ENCODE results near the gene HHATL.
A peak's percentile ranks its signal among the peaks of the same experiment; 100 is the strongest.

The HHATL gene, protein sequence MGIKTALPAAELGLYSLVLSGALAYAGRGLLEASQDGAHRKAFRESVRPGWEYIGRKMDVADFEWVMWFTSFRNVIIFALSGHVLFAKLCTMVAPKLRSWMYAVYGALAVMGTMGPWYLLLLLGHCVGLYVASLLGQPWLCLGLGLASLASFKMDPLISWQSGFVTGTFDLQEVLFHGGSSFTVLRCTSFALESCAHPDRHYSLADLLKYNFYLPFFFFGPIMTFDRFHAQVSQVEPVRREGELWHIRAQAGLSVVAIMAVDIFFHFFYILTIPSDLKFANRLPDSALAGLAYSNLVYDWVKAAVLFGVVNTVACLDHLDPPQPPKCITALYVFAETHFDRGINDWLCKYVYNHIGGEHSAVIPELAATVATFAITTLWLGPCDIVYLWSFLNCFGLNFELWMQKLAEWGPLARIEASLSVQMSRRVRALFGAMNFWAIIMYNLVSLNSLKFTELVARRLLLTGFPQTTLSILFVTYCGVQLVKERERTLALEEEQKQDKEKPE

DNA sequence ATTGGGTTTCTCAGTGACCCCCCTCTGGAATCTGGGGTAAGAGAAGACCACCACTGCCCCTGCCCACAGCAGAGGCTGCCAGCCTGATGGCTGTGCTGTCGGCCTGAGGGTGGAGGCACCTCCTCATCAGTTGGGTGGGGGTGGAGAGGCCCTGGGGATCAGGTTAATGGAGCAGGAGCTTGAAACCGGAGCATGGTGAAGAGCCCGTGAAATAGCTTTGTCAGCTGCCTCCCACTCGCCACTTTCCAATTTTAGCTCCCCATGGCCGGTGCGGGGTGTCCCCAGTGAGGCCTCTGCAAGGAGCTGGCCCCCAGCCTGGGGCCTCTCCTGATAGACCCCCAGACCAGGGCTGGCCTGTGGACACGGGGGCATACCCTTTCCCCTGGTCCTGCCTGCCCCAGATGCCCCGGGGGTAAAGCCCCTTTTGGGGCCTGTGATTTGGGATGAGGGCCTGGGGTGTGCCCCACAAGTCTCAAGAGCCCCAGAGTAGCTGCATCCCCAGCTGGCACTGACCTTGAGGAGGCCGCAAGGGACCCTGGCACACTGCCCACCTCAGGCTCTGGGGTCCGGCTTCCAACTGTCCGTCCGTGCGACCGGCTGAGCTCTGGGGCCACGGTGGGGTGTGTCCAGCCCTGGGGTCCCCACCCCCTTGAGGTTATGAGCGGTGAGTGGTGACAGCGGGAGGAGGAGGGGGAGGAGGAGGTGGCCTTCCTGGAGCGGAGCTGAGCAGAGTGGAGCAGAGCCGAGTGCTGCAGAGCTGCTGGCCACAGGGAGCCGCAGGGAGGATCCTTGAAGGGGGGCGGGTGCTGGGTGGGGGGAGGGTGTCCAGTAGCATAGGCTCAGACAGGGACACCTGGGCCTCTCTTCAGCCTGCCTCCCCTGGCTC lies at the start of gene HHATL:
Gene HHATL (minus strand): TSS at position 733 of the 886 bp plus-strand sequence. CDS start 1,972 bp downstream, outside the sequence.
- FAIRE-seq (no peak), DNase-seq (ENCODE audit: insufficient read length, low spot score) (no peak)

DNA sequence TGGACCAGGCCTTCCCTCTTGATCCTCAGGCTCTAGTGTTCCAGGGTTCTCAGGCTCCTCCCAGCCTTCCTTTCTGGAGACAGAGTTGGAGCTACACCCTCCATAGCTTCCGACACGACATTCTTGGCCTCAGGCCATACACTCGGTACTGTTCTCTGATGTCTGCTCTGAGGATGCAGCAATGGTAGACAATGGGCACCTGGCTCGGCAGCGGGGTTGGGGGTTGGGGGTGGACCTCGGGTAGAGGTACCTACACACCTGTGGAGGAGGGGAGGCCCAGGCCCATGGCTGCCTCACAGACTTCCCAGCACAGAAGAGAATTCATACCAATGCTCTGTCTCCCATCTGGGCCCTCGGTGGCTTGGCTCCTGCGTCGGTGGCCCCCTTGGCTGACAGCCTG lies 49.0 kb upstream of the HHATL start:
- FAIRE-seq (no peak), DNase-seq (ENCODE audit: insufficient read length, low spot score) (no peak)

DNA sequence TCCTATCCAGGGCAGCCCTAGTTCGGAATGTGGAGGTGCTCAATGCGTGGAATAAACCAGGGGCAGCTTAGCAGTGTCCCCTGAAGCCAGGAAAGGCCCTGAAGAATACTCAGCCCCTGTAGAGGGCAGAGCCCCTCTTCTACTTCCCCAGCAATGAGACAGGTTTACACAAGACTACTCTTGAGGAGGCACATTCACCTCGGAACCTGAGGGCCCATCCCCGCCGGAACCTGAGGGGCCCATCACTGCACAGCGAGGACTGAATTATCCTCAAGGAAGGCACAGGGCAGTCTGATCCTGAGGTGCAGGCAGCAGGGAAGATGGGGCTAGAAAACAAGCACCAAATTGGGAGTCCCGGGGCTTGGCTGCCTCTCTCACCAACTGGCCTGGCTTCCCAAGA lies 48.2 kb upstream of the HHATL start:
- DNase-seq (ENCODE audit: insufficient read length, low spot score) (no peak), FAIRE-seq (no peak)

DNA sequence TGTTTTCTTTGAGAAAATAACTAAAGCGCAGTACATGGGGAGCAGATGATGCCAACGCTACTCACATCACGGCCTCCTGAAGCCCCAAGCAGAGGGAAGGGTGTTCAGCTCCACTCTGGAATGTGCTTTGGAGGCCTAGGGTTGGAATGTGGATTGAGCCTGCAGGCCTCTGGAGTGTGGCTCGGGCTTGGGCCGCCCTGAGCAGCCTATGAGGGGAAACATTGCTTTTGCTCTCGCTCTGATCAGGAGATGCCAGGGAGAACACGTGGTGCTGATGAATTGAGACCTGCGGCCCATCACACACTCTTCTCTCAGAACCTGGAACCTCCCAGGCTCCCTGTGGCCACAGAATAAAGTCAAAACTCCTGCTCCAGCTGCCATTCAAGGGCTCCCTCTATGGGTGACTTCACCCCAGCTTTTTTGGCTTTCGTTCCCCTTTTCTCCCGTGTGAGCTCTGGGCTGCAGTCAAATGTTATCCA lies 47.2 kb upstream of the HHATL start:
- DNase-seq (ENCODE audit: insufficient read length, low spot score): peak; percentile 33

DNA sequence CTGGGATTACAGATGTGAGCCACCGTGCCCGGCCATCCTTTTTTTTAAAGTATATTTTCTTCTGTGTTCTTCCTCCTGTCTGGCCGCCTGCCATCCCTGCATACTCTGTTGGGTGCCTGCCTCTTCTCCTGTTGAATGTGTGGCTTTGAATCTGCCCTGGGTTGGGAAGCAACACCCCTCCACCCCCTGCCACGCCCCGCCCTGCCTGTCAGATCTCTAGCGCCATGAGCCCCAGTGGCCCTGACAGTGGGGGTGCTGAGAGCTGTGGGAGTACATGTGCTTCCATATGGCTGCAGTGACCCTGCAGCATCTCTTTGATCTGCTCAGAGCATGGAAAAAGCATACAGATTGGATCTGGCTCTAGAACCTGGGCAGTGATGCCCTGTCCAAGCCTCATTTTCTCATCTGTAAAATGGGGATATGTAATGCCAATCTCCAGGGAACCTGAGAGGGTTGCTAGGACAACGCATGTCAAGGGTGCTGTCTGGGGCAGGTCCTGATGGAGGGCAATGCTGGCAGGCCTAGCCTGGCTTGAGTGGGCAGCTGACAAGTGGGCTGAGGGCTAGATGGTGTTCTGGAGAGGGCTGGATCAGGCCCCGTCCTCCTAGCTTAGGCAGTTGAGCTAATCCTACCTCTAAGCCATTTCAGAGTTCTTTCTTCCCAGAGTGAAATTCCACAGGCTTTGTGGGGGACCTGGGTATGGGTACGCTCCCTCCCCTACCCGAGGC lies 46.6 kb upstream of the HHATL start:
- FAIRE-seq: no peak
- DNase-seq (ENCODE audit: insufficient read length, low spot score): no peak

More for the DNA sequence above, 47.2 kb upstream of the HHATL start:
- FAIRE-seq: no peak

DNA sequence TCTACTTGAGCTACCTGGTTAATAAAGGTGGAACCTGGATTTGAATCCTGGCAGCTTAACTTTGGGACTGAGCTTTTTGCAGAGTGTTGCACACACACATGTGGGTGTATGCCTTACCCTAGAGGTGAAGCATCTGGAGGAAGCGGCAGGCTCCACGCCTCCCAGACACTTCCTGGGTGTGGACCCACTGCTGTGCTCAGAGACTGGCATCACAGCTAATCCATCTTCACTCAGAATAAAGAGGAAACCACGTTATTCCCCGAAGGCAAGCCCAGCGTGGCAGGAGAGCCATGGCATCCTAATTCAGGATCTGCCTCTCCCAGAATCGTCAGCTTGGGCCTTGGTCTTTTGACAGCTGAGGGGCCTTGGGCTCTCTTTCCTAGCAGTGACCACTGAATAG lies 45.0 kb upstream of the HHATL start:
- DNase-seq (ENCODE audit: insufficient read length, low spot score) (no peak), FAIRE-seq (no peak)

DNA sequence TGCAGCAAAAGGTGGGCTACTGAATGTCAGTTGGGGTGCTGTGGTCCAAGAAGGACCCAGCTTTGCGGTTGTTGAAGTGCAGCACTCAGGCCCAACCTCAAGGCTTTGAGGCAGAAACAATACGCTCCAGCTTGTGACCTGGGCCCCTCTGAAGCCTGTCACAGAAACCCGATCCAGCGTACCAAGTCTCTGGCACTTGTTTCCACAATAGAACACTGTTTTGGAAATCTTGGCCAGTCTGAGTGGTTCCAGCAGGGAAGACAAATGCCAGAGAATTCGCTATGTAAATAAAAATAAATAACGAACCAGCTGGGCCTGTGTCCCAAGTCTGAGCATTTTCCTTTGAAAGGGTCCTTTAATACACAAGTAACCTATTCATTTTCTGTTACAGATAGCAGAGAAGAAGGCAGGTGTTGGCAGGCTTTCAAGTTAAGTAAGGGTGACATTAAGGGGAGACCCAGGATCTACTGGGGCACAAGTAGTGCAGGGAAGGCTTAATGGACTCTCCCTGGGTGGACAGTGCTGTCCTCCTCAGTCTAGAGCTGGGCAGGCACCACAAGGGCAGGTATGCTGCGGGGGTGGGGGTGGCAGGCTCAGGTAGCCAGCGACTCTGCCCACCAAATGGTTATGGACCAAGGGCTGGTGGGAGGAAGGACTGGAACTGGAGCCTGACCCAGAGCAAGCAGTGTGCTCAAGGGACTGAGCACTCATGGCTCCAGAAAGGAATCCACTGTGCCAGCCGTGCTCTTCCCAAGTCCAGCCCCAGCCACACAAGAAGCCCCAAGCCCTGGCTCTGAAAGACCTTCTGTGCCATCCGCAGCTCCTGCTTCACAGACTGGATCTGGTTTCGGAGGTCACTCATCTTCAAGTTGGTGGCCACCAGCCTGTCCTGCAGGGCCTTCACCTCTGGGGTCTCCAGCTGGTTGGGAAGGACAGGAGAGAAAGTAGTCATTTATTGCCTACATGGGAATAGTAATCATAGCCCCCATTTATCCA lies 44.2 kb upstream of the HHATL start:
- DNase-seq (ENCODE audit: insufficient read length, low spot score): no peak
- FAIRE-seq: no peak

DNA sequence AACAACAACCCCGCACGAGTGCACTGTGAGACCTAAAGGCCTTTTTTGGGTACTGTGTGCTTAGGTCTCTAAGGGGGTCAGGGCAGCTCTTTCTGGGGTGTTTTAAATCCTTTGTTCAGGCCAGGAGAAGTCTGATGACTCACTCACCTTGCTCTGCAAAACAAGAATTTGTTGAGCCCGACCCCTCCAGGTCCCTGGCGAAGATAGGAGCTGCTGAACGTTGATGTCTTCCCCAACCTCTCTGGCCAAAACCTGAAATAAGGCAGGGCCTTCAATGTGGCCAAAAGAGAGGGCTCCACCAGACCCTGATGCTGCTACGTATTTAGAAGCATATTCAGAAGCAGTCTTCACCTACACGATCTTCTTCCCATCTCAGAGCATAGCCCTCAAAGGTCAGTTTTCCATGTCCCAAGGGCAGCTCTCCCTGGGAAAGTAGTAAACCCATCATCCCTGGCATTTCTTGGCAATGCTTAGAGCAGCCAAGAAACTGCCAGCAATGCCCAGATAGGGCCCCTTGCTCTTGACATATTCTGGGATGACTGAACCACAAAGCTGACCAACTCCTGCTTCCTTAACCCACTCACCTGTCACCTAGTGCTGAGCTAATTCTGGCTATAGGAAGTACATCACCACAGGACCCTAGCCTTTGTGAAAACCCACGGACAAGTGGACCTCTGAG lies 43.3 kb upstream of the HHATL start:
- FAIRE-seq (no peak), DNase-seq (ENCODE audit: insufficient read length, low spot score) (no peak)

DNA sequence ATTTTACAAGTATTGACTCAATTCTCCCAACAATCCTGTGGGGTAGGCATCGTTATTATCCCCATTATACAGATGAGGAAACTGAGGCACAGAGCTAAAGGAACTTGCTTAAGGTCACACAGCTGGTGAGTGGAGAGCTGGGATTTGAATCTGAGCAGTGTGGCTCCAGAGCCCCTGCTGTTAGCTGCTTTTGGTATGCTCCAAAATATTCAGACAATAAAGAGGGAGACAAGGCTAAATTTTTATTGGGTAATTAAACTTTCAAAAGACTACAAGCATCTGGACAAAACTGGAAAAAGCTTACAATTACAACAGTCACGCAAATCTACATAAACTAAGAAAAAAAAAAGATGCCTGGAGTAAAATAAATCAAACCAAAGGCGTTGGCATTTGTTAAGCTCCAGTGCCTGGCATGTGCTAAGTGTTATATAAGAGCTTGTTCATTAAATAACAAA lies 42.7 kb upstream of the HHATL start:
- FAIRE-seq (no peak), DNase-seq (ENCODE audit: insufficient read length, low spot score) (no peak)

DNA sequence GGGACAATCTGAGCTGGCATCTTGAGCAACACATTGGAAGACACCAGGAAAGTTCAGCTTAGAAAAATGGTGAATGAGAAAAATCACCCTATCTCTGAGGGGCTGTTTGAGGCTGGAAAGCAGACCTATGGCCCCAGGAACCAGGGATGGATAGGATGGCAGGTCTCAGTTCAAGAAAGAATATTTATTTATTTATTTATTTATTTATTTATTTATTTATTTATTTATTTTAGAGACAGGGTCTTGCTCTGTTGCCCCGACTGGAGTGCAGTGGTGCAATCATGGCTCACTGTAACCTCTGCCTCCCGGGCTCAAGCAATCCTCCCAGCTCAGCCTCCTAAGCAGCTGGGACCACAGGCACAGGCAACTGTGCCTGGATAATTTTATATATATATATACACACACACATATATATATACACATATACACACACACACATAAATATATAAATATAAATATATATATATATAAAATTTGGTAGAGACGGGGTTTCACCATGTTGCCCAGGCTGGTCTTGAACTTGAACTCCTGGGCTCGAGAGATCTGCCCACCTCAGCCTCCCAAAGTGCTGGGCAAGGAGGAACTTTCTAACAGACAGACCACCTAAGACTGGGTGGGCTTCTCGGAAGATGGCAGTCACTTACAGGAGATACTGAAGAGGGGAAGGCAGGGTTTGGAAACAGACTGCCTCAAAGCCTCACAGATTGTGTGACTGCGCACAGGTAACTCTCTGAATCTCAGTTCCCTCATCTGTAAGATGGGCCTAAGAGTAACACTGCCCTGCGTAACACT lies 40.8 kb upstream of the HHATL start:
- DNase-seq (ENCODE audit: insufficient read length, low spot score) (no peak), FAIRE-seq (no peak)

DNA sequence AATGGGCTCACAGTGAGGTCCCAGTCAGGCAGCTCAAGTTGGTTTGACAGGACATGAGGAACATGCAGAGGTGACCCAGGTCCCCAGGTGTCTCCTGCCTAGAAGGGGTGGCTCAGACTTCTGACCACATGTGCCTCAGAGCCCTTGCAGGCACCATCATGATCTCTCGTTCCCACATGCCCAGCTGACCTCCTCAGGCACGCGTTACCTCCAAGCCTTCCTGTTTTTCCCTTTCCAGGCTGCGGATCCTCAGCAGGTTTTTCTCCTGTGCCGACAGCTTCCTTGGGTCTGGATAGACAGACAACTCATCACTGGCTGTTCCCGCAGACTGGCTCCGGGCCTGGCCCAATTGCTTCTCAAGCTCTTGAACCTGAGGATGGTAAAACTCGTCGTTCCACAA lies 40.1 kb upstream of the HHATL start:
- DNase-seq (ENCODE audit: insufficient read length, low spot score) (no peak), FAIRE-seq (no peak)

DNA sequence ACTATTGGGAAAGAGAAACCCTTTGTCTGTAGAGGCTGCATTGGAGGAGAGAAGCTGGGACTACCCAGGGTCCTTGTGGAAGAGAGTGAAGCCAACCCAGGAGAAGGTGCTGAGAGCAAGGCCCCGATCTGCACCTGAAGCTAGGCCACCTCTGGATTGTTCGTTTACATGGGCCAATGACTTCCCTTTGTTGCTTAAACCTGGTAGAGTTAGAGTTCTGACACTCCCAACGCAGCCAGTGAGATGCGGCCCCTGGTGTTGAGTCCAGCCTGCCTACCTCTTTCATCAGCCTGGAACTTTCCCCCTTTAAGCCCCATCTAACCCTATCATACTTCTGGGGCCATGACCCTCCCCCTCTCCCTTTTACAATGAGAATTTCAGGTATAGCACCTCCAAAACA lies 39.7 kb upstream of the HHATL start:
- FAIRE-seq (no peak), DNase-seq (ENCODE audit: insufficient read length, low spot score) (no peak)

DNA sequence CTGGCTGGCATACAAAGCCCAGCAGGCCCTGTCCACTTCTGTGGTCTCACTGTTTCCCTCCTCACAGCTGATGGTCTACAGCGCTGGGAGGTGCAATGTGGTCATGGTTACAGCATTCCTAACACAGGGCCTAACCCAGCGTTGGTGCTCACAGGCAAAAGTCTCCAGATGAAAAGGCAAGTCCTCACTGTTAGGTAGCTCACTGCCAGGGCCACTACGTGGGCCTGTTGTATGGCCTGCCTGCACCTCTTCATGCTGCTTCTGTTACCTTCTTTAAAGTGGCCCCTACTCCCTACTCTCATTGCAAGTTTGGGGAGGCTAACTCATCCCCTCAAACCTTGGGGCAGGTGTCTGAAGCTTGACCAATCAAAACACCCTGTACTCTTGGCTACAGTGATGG lies 39.2 kb upstream of the HHATL start:
- FAIRE-seq (no peak), DNase-seq (ENCODE audit: insufficient read length, low spot score) (no peak)

DNA sequence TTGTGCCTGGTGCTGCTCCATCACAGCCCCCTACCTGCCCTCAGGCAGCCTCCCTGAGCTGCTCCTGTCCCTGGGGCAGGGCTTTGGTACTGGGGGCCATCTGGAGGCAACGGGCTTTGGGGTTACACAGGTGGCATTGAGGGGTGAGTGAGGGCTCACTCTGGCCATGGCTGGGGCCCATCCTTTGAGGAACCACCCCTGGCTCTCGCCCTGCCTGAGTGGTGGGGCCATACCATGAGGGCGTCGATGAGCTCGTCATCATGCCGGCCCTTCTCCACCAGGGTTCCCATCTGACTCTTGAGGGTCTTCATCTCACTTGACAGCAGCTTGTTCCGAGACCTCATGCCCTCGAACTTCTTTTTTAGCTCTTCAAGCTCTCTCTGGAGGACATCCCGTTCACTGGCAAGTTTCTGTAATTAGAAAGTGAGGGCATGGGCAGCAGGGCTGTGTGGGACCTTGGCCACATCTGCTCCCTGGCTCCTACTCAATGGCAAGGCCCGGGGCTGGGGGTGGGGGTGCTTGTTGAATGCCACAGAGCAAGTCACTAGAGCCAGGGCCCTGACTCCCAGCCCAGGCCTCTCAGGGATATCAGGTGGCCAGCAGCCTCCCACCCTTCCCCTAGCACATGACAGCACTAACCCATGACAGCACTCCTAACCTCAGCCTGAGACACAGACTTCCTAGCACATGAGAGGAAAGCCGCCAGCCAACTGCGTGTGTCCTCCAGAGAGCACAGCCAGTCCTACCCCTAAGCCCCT lies 37.0 kb upstream of the HHATL start:
- FAIRE-seq (no peak), DNase-seq (ENCODE audit: insufficient read length, low spot score) (no peak)

DNA sequence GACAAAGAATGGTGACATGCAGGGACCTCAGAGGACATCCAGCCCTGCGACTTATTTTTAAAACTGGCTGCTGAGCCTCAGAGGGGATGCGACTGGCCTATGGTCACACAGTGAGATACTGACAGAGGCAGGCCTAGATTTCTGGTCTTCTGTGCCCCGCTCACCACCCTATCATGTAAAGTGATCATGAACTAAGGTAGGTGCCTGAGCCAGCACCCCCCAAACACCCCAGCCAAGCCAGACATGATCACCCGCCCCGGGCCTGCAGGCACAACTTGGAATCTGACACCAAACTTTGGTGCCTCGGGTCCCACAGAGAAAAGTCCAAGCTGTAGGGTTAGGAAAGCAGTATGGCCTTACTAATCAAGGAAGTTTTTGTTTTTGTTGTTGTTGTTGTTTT lies 33.9 kb upstream of the HHATL start:
- DNase-seq (ENCODE audit: insufficient read length, low spot score): no peak
- FAIRE-seq: no peak

DNA sequence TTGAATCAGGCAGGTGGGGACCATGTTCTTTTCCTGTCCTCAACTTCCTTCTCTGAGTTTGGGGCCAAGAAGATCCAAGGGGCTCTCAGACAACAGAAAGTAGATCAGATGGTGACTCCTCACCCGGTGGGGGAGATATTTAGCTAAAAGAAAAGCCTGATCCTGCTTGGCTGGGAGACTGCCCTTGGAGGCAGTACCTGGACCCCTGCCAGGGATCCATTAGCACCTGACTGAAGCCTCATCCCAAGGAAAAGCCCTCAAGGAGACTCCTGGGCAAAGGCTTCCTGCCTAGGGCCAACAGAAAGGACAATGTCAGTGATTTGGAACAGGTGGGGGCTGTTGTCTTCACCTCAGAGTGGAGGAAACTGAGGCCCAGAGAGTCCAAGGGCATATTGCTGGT lies 33.5 kb upstream of the HHATL start:
- FAIRE-seq (no peak), DNase-seq (ENCODE audit: insufficient read length, low spot score) (no peak)

DNA sequence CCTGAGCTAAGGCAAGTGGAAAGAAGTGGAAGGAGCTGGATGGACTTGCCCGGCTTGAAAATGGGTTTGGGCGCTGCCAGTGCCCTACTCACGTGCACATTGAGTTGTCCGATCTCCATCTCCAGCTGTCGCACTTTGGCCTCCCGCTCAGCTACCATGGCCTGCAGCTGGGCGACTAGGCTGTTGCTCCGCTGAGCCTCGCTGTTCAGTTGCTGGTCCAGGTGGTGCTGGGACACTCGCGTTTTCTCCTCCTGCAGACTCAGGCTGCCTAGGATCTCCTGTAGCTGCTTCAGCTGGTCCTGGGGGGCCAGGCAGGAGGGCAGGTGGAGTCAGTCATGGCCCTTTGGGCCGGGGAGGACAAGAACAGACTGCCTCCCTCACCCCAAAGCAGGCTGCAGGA lies 33.0 kb upstream of the HHATL start:
- DNase-seq (ENCODE audit: insufficient read length, low spot score): no peak
- no peak for FAIRE-seq

All from HTR-8/SVneo (cell line).